Stimulated activated naive B cell treated with anti-CD40 and anti-IgM and Interleukin-4, amounts not matched to agents 10 μg/mL and 1 μg/mL and 100 μg/mL, for 72 hours (primary cell): Measurements from ENCODE around the gene RAB10.
A peak's percentile ranks its signal among the peaks of the same experiment; 100 is the strongest.

Experiments
- ATAC-seq, 2 donors: fragments of 150-1000 bp; cut with Tn5 transposase; replicated peaks; 2 replicates each; pipeline ENCODE4 v1.10.0; 2021; ENCODE audit warnings: moderate library complexity in 1 of 2
- DNase-seq: peaks from one replicate; pipeline ENCODE4 v3.0.0; 2021
- H3K27ac Mint-ChIP-seq: one replicate; pipeline ENCODE4 v1.8.0; 2022; ENCODE audit warnings: mild to moderate bottlenecking, mixed read lengths
- H3K27me3 Mint-ChIP-seq, 2 donors: one replicate each; pipeline ENCODE4 v1.8.0; 2022; ENCODE audit warnings: mixed read lengths in 2 of 2
- H3K36me3 Mint-ChIP-seq, 2 donors: one replicate each; pipeline ENCODE4 v1.8.0; 2022; ENCODE audit warnings: mixed read lengths in 2 of 2, mild to moderate bottlenecking in 1 of 2
- H3K4me1 Mint-ChIP-seq, 2 donors: one replicate each; pipeline ENCODE4 v1.8.0; 2022; ENCODE audit warnings: mixed read lengths in 2 of 2, mild to moderate bottlenecking in 1 of 2
- H3K4me3 Mint-ChIP-seq, 2 donors: one replicate each; pipeline ENCODE4 v1.8.0; 2022; ENCODE audit warnings: mild to moderate bottlenecking in 2 of 2, mixed read lengths in 2 of 2, moderate library complexity in 1 of 2
- H3K9me3 Mint-ChIP-seq, 2 donors: one replicate each; pipeline ENCODE4 v1.8.0; 2022; ENCODE audit warnings: mixed read lengths in 2 of 2, mild to moderate bottlenecking in 1 of 2

The RAB10 gene

GRCh38 chr2:26184555-26185303 lies 150.8 kb downstream of the RAB10 start:
- peak; percentile 73 for DNase-seq
- Mint-ChIP-seq H3K36me3 (peaks cover 0 to 9% of the 10 kb centered on the region in 2 donors), H3K4me1 (peaks cover 11 to 22% of the 10 kb centered on the region in 2 donors), H3K9me3 (no peaks in the 10 kb centered on the region), H3K4me3 (peak overlapping the region; percentile 69 to 79), H3K27ac (peak overlapping the region; percentile 31), H3K27me3 (peaks cover 28 to 31% of the 10 kb centered on the region in 2 donors)
- ATAC-seq, result peak; percentile 96 to 97

DNA sequence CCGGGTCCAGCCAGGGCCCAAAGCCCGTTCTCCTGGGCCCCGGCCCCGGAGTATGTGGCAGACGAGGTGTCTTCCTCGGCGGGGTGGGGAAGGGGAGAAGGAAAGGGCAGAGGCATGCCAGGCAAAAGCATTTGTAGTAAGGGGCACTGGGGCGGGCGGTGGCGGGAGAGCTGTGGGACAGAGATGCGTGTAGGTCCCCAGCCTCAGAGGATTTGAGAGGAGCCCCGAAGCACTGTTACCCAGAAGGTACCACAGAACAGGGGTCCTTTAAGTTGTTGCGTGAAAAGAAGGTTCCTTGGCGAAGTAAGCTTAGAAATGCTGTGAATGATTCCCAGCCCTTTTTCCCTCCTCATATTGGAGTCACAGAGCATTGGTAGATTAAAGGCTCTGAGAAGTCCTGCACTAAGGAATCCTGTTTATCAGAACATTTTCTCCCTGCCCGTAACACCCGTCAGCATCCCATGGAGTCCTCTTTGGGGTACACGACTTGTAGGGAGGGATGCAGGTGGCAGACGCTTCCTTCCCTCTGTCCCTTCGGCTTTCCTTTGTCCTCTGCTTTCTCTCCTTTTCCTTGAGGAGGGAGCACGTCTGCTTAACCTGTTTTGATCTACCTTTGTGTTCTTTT lies 151.5 kb downstream of the RAB10 start:
- peaks cover 6 to 17% of the 10 kb centered on the region in 2 donors for H3K4me1 Mint-ChIP-seq
- no peak for ATAC-seq
- H3K27me3 Mint-ChIP-seq, result peaks cover 21 to 24% of the 10 kb centered on the region in 2 donors

DNA sequence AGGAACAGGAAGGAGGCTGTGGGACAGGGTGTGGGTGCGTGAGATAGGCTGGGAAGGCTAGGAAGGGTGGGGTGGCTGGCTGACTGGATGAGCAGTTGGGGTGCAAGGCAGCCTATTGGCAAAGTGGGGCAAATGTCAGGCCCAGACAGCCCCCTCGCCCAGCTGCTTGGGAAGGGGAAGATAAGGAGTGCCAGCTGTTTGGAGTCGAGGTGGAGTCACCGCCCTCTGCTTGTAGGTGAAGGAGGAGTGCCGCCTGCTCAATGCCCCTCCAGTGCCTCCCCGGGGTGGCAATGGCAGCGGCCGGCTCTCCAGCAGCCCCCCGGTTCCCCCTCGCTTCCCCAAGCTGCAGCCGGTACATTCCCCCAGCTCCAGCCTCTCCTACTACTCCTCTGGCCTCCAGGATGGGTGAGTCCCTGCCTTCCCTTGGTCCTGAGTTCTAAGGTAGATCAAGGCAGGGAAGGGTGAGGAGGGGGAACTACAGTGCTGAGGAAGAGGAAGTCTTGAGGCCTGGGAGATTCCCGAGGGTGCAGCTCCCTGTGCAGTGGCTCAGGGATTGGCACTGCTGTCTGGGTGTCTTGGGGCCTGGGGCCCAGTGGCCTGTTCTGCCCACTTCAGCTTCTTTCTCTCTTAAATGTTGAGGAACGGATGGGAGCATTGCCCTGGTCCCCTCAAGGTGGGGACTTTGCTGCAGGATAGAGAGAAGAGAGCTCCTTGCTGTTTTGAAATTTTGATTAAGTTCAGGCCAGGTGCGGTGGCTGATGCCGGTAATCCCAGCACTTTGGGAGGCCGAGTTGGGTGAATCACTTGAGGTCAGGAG lies 152.3 kb downstream of the RAB10 start:
- ATAC-seq (no peak), DNase-seq (no peak)
- Mint-ChIP-seq H3K27ac (no peak overlapping the region), H3K9me3 (no peaks in the 10 kb centered on the region), H3K4me1 (peaks cover 6 to 16% of the 10 kb centered on the region in 2 donors), H3K36me3 (peaks cover 2 to 9% of the 10 kb centered on the region in 2 donors), H3K4me3 (peak overlapping the region in 1 of 2 donors; percentile 46), H3K27me3 (peaks cover 15 to 17% of the 10 kb centered on the region in 2 donors)

More for the DNA sequence above, 151.5 kb downstream of the RAB10 start:
- Mint-ChIP-seq H3K9me3 (no peaks in the 10 kb centered on the region), H3K4me3 (peak overlapping the region; percentile 69 to 79), H3K27ac (peak overlapping the region; percentile 31), H3K36me3 (peaks cover 0 to 5% of the 10 kb centered on the region in 2 donors)
- no peak for DNase-seq
